AG10803 (cell line): ENCODE results near the gene CD4.

Source experiments
- DNase-seq: peaks from one replicate; pipeline ENCODE4 v3.0.0; 2010; ENCODE audit warnings: low read depth
- H3K4me3 ChIP-seq: 2 replicates; pipeline ENCODE4 v1.5.1; 2011; ENCODE audit warnings: mild to moderate bottlenecking, low read length, control low read depth
- TF ChIP-seq, protein P1 (sequence below): conservative IDR thresholded peaks from 2 replicates; pipeline ENCODE4 v1.5.1; 2011; ENCODE audit warnings: mild to moderate bottlenecking, low read length, control low read depth, inconsistent platforms

The CD4 gene

DNA sequence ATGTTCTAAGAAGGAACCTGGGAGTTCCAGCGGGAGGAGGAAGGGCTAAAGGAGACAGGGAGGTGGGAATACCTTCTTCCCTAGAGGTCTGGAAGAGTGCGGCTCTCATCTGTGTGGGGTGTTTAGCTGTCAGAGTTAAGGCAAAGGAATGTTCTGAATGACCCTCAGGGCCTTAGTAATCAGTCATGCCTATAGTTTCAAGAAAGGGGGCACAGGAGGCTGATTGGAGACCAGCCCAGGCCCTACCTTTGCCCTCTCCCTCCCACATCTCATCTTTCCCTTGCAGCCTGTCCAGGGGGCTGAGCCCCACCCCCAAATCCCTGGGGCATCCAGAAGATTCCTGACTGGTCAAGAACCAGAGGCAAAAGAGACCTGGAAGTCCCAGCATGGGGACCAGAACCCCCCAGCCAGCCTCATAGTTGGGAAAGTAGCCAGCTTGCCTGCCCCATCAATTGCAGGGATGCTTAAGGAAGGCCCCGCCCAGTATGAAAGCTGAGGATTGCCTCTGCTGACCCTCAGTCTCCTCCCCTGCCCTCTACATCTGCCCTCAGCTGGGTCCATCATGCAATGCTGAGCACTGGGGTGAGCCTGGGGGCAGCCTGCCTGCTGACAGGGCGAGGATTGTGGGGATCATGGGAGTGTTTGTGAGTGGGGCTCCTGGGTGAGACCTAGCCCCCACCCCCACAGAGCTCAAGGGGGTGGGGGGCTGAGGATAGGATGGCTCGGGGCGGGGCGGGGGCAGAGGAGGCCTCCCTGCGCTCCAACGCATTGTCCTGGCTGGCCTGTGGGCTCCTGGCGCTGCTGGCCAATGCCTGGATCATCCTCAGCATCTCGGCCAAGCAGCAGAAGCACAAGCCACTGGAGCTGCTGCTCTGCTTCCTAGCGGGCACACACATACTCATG is 34.1 kb downstream of the CD4 start:
- TF ChIP-seq, protein P1, sequence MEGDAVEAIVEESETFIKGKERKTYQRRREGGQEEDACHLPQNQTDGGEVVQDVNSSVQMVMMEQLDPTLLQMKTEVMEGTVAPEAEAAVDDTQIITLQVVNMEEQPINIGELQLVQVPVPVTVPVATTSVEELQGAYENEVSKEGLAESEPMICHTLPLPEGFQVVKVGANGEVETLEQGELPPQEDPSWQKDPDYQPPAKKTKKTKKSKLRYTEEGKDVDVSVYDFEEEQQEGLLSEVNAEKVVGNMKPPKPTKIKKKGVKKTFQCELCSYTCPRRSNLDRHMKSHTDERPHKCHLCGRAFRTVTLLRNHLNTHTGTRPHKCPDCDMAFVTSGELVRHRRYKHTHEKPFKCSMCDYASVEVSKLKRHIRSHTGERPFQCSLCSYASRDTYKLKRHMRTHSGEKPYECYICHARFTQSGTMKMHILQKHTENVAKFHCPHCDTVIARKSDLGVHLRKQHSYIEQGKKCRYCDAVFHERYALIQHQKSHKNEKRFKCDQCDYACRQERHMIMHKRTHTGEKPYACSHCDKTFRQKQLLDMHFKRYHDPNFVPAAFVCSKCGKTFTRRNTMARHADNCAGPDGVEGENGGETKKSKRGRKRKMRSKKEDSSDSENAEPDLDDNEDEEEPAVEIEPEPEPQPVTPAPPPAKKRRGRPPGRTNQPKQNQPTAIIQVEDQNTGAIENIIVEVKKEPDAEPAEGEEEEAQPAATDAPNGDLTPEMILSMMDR = no peak
- H3K4me3 ChIP-seq = no peak overlapping the region

DNA sequence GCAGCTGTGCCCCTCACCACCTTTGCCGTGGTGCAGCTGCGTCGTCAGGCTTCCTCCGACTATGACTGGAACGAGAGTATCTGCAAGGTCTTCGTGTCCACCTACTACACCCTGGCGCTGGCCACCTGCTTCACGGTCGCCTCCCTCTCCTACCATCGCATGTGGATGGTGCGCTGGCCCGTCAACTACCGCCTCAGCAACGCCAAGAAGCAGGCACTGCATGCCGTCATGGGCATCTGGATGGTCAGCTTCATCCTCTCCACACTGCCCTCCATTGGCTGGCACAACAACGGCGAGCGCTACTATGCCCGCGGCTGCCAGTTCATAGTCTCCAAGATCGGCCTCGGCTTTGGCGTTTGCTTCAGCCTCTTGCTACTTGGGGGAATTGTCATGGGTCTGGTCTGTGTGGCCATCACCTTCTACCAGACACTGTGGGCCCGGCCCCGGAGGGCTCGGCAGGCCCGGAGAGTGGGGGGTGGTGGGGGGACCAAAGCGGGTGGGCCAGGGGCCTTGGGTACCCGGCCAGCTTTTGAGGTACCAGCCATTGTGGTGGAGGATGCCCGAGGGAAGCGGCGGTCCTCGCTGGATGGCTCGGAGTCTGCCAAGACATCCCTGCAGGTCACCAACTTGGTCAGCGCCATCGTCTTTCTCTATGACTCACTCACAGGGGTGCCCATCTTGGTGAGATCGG is 34.9 kb downstream of the CD4 start:
- TF ChIP-seq, protein P1 = no peak
- H3K4me3 ChIP-seq = no peak overlapping the region
- no peak for DNase-seq

More for the DNA sequence above, 34.1 kb downstream of the CD4 start:
- no peak for DNase-seq

DNA sequence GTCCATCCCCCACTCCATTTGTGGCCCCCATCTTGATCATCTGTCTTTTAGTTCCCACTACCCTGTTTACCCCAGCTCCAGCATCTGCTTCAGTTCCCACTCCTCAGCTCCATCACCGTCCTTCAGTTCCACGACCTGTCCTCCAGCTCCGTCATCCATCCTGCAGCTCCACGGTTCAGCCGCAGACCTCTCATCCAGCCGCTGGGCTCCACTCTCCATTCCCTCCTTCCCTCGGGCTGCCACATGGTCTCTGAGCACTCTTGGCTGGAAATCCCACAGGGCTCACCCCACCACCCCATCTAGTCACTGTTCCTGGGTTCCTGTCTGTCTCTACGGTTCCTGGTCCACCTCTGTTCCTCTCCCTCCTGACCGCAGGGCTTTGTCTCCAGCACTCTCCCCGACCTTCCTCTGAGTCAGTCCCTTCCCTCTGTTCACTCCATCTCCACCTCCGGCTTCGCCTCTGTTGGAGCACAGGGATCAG is 35.6 kb downstream of the CD4 start:
- peak overlapping the region; percentile 52 for H3K4me3 ChIP-seq
- TF ChIP-seq, protein P1 = no peak
- DNase-seq = peak; percentile 29

- peak overlapping the region; percentile 52 for H3K4me3 ChIP-seq
- TF ChIP-seq, protein P1 = peak; percentile 89
- DNase-seq = peak; percentile 80
Observed at GRCh38 chr12:6825398-6826124, 36.2 kb downstream of the CD4 start.

- no peak for DNase-seq
- TF ChIP-seq, protein P1 = no peak
- H3K4me3 ChIP-seq = no peak overlapping the region
Observed at GRCh38 chr12:6826125-6826733, 36.9 kb downstream of the CD4 start.

- TF ChIP-seq, protein P1 = no peak
- DNase-seq = no peak
- no peak overlapping the region for H3K4me3 ChIP-seq
Observed at GRCh38 chr12:6826734-6827436, 37.6 kb downstream of the CD4 start.
